ENCODE measurements around the gene OCA2.

DNA sequence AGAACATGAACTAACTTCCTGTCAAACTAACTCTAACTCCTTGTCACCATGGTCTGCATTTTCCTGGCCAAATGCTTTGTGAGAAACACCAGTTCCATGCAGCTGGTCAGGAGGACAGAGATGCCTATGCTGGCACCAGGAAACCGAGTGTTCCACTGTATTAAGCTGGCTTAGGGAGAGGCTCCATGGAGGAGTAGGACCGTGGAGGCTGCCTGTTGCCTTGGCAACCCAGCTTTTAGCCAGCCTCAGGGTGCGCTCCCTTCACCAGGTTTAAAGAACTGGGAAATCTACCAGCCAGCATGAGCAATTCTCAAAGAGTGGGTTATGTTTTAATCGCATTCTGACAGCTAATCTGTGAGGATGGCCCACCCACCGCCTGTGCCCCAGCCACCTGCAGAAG, 394.1 kb downstream of the OCA2 start:
- TF ChIP-seq, protein P1, sequence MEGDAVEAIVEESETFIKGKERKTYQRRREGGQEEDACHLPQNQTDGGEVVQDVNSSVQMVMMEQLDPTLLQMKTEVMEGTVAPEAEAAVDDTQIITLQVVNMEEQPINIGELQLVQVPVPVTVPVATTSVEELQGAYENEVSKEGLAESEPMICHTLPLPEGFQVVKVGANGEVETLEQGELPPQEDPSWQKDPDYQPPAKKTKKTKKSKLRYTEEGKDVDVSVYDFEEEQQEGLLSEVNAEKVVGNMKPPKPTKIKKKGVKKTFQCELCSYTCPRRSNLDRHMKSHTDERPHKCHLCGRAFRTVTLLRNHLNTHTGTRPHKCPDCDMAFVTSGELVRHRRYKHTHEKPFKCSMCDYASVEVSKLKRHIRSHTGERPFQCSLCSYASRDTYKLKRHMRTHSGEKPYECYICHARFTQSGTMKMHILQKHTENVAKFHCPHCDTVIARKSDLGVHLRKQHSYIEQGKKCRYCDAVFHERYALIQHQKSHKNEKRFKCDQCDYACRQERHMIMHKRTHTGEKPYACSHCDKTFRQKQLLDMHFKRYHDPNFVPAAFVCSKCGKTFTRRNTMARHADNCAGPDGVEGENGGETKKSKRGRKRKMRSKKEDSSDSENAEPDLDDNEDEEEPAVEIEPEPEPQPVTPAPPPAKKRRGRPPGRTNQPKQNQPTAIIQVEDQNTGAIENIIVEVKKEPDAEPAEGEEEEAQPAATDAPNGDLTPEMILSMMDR (IDR thresholded peaks at IDR 0.05) = no peak
- no peak for TF ChIP-seq POLR2AphosphoS5 (IDR thresholded peaks at IDR 0.05; ENCODE audit: low read depth, low read length)
- TF ChIP-seq, protein P2, sequence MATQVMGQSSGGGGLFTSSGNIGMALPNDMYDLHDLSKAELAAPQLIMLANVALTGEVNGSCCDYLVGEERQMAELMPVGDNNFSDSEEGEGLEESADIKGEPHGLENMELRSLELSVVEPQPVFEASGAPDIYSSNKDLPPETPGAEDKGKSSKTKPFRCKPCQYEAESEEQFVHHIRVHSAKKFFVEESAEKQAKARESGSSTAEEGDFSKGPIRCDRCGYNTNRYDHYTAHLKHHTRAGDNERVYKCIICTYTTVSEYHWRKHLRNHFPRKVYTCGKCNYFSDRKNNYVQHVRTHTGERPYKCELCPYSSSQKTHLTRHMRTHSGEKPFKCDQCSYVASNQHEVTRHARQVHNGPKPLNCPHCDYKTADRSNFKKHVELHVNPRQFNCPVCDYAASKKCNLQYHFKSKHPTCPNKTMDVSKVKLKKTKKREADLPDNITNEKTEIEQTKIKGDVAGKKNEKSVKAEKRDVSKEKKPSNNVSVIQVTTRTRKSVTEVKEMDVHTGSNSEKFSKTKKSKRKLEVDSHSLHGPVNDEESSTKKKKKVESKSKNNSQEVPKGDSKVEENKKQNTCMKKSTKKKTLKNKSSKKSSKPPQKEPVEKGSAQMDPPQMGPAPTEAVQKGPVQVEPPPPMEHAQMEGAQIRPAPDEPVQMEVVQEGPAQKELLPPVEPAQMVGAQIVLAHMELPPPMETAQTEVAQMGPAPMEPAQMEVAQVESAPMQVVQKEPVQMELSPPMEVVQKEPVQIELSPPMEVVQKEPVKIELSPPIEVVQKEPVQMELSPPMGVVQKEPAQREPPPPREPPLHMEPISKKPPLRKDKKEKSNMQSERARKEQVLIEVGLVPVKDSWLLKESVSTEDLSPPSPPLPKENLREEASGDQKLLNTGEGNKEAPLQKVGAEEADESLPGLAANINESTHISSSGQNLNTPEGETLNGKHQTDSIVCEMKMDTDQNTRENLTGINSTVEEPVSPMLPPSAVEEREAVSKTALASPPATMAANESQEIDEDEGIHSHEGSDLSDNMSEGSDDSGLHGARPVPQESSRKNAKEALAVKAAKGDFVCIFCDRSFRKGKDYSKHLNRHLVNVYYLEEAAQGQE (IDR thresholded peaks at IDR 0.05; ENCODE audit: insufficient read depth in 1 of 2, low read depth in 2 of 2, low read length in 1 of 2) = no peak

All from Panc1 (cell line).